ENCODE measurements around the gene ADAMTSL3.

DNA sequence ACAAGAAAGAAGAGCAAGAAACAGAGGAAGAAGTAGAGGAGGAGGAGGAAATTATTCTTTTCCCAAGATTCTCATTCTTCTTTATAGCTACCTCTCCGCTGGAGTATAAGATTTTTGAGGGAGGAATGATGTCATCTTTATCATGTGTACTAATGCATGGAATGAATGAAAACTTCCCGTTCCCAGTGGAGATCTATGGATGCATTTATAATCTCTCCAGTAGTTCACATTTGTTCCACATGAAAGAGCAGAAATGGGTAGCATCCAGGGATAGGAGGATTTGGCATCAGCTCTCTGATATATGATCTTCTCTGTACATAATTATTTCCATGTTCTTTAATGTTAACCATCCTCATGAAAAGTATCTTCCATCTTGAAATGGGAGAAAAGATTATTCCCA, 244.4 kb downstream of the ADAMTSL3 start:
- TF ChIP-seq, protein P1, sequence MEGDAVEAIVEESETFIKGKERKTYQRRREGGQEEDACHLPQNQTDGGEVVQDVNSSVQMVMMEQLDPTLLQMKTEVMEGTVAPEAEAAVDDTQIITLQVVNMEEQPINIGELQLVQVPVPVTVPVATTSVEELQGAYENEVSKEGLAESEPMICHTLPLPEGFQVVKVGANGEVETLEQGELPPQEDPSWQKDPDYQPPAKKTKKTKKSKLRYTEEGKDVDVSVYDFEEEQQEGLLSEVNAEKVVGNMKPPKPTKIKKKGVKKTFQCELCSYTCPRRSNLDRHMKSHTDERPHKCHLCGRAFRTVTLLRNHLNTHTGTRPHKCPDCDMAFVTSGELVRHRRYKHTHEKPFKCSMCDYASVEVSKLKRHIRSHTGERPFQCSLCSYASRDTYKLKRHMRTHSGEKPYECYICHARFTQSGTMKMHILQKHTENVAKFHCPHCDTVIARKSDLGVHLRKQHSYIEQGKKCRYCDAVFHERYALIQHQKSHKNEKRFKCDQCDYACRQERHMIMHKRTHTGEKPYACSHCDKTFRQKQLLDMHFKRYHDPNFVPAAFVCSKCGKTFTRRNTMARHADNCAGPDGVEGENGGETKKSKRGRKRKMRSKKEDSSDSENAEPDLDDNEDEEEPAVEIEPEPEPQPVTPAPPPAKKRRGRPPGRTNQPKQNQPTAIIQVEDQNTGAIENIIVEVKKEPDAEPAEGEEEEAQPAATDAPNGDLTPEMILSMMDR (IDR thresholded peaks at IDR 0.05): no peak
- TF ChIP-seq POLR2A (IDR thresholded peaks at IDR 0.05): no peak

Measured in lower leg skin (tissue), 3 donors.